ENCODE results near the gene LDLRAP1.

DNA sequence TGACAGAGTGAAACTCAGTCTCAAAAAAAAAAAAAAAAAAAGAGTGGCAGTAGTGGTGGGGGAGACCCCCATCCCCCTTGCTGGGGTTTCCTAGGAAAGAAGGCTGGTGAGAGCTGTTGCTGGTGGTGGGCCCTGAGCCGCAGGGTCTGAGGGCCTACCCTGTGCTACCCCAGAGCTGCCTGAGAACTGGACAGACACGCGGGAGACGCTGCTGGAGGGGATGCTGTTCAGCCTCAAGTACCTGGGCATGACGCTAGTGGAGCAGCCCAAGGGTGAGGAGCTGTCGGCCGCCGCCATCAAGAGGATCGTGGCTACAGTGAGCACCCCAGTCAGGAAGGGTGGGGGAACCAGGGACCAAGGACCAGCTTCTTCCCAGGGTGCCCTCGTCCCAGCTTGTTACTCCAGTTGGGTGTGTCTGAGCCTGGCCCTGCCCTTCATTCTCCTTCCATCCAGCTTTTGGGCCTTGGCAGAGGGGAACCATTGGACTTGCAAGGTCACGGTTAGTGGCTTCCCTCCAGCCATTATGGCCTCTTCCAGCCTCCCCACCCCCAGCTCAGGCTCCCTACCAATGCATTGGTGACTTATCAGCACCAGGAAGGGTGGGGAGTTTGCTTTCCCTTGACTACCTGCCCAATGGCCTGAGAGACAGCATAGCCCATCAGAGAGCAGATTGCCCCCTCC lies 10.5 kb downstream of the LDLRAP1 start:
- TF ChIP-seq, protein P1, sequence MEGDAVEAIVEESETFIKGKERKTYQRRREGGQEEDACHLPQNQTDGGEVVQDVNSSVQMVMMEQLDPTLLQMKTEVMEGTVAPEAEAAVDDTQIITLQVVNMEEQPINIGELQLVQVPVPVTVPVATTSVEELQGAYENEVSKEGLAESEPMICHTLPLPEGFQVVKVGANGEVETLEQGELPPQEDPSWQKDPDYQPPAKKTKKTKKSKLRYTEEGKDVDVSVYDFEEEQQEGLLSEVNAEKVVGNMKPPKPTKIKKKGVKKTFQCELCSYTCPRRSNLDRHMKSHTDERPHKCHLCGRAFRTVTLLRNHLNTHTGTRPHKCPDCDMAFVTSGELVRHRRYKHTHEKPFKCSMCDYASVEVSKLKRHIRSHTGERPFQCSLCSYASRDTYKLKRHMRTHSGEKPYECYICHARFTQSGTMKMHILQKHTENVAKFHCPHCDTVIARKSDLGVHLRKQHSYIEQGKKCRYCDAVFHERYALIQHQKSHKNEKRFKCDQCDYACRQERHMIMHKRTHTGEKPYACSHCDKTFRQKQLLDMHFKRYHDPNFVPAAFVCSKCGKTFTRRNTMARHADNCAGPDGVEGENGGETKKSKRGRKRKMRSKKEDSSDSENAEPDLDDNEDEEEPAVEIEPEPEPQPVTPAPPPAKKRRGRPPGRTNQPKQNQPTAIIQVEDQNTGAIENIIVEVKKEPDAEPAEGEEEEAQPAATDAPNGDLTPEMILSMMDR (IDR thresholded peaks at IDR 0.05; ENCODE audit: insufficient read depth, low read depth, low read length), result no peak
- TF ChIP-seq EZH2 (IDR thresholded peaks at IDR 0.05; ENCODE audit: insufficient read depth, low read length), result no peak

All from astrocyte (in vitro differentiated cells and primary cell).